Duodenal mucosa (tissue), 2 donors: ENCODE data around the gene ZNF175.

ENCODE experiments used
- H3K27ac ChIP-seq: one replicate; pipeline ENCODE4 v1.7.0; 2013; ENCODE audit warnings: low read depth, low read length
- H3K27me3 ChIP-seq, 2 donors: one replicate each; pipeline ENCODE4 v1.7.0; 2013; ENCODE audit warnings: low read length in 2 of 2, control low read depth in 1 of 2; ENCODE audit not compliant: insufficient read depth in 2 of 2, control insufficient read depth in 1 of 2
- H3K36me3 ChIP-seq, 2 donors: one replicate each; pipeline ENCODE4 v1.7.0; 2013; ENCODE audit warnings: low read length in 2 of 2, control low read depth in 1 of 2; ENCODE audit not compliant: insufficient read depth in 2 of 2, control insufficient read depth in 1 of 2
- H3K4me1 ChIP-seq, 2 donors: one replicate each; pipeline ENCODE4 v1.7.0; 2013; ENCODE audit warnings: low read length in 2 of 2, control low read depth in 1 of 2; ENCODE audit not compliant: insufficient read depth in 2 of 2, control insufficient read depth in 1 of 2
- H3K4me3 ChIP-seq, 2 donors: one replicate each; pipeline ENCODE4 v1.7.0; 2013; ENCODE audit warnings: low read length in 2 of 2, low read depth in 1 of 2
- H3K9ac ChIP-seq, 2 donors: one replicate each; pipeline ENCODE4 v1.7.0; 2013; ENCODE audit warnings: low read length in 2 of 2, low read depth in 1 of 2
- H3K9me3 ChIP-seq, 2 donors: one replicate each; pipeline ENCODE4 v1.7.0; 2013; ENCODE audit warnings: low read length in 2 of 2, control low read depth in 1 of 2; ENCODE audit not compliant: control insufficient read depth in 1 of 2

ZNF175 gene

GRCh38 chr19:51566489-51567100 lies 4.5 kb upstream of the ZNF175 start:
- Histone ChIP-seq H3K4me3 (no peak overlapping the region), H3K36me3 (no peaks in the 10 kb centered on the region), H3K4me1 (peaks cover under 1 to 9% of the 10 kb centered on the region in 2 donors), H3K9me3 (no peaks in the 10 kb centered on the region), H3K9ac (no peak overlapping the region), H3K27me3 (peaks cover 0 to 3% of the 10 kb centered on the region in 2 donors), H3K27ac (no peak overlapping the region)

GRCh38 chr19:51567583-51567982 lies 3.5 kb upstream of the ZNF175 start:
- Histone ChIP-seq H3K4me1 (peaks cover 10 to 18% of the 10 kb centered on the region in 2 donors), H3K4me3 (no peak overlapping the region), H3K27ac (no peak overlapping the region), H3K27me3 (peaks cover 0 to 3% of the 10 kb centered on the region in 2 donors), H3K9ac (no peak overlapping the region), H3K36me3 (no peaks in the 10 kb centered on the region), H3K9me3 (no peaks in the 10 kb centered on the region)

GRCh38 chr19:51568456-51568855 lies 2.6 kb upstream of the ZNF175 start:
- Histone ChIP-seq H3K36me3 (peaks cover 0 to 6% of the 10 kb centered on the region in 2 donors), H3K9me3 (no peaks in the 10 kb centered on the region), H3K4me3 (no peak overlapping the region), H3K27me3 (peaks cover 0 to 3% of the 10 kb centered on the region in 2 donors), H3K27ac (no peak overlapping the region), H3K9ac (no peak overlapping the region), H3K4me1 (peaks cover 11 to 24% of the 10 kb centered on the region in 2 donors)

- H3K9me3 ChIP-seq, result no peaks in the 10 kb centered on the region
- peak overlapping the region; percentile 85 to 90 for H3K4me3 ChIP-seq
- peaks cover 0 to 22% of the 10 kb centered on the region in 2 donors for H3K36me3 ChIP-seq
- peaks cover 11 to 17% of the 10 kb centered on the region in 2 donors for H3K4me1 ChIP-seq
- peak overlapping the region in 1 of 2 donors; percentile 55 for H3K9ac ChIP-seq
- H3K27me3 ChIP-seq, result peaks cover 0 to 3% of the 10 kb centered on the region in 2 donors
- H3K27ac ChIP-seq, result no peak overlapping the region
These were observed 516 bp downstream of the ZNF175 start for GRCh38 chr19:51571599-51571998.

GRCh38 chr19:51572410-51572809 lies 1.3 kb downstream of the ZNF175 start:
- Histone ChIP-seq H3K36me3 (peaks cover 0 to 23% of the 10 kb centered on the region in 2 donors), H3K9me3 (no peaks in the 10 kb centered on the region), H3K4me1 (peaks cover 11 to 17% of the 10 kb centered on the region in 2 donors), H3K4me3 (peak overlapping the region; percentile 85 to 90), H3K9ac (no peak overlapping the region), H3K27me3 (peaks cover 0 to 3% of the 10 kb centered on the region in 2 donors), H3K27ac (no peak overlapping the region)

- peaks cover 0 to 23% of the 10 kb centered on the region in 2 donors for H3K36me3 ChIP-seq
- H3K4me1 ChIP-seq, result peaks cover 11 to 17% of the 10 kb centered on the region in 2 donors
- no peak overlapping the region for H3K27ac ChIP-seq
- peaks cover 0 to 3% of the 10 kb centered on the region in 2 donors for H3K27me3 ChIP-seq
- H3K9me3 ChIP-seq, result no peaks in the 10 kb centered on the region
- H3K9ac ChIP-seq, result no peak overlapping the region
- no peak overlapping the region for H3K4me3 ChIP-seq
These were observed 1.8 kb downstream of the ZNF175 start for GRCh38 chr19:51572908-51573307.

GRCh38 chr19:51573331-51573730 lies 2.2 kb downstream of the ZNF175 start:
- Histone ChIP-seq H3K36me3 (peaks cover 0 to 24% of the 10 kb centered on the region in 2 donors), H3K4me1 (peaks cover 11 to 17% of the 10 kb centered on the region in 2 donors), H3K9me3 (no peaks in the 10 kb centered on the region), H3K27ac (no peak overlapping the region), H3K4me3 (no peak overlapping the region), H3K9ac (no peak overlapping the region), H3K27me3 (peaks cover 0 to 3% of the 10 kb centered on the region in 2 donors)

- Histone ChIP-seq H3K9ac (no peak overlapping the region), H3K4me3 (no peak overlapping the region), H3K36me3 (peaks cover 7 to 46% of the 10 kb centered on the region in 2 donors), H3K27me3 (no peaks in the 10 kb centered on the region), H3K4me1 (peaks cover 8 to 12% of the 10 kb centered on the region in 2 donors), H3K27ac (no peak overlapping the region), H3K9me3 (no peaks in the 10 kb centered on the region)
These were observed 5.8 kb downstream of the ZNF175 start for GRCh38 chr19:51576850-51577249.

GRCh38 chr19:51586103-51586728 lies 15.1 kb downstream of the ZNF175 start:
- Histone ChIP-seq H3K4me3 (no peak overlapping the region), H3K9ac (no peak overlapping the region), H3K27ac (no peak overlapping the region), H3K4me1 (no peaks in the 10 kb centered on the region), H3K36me3 (peaks cover 35 to 52% of the 10 kb centered on the region in 2 donors), H3K9me3 (peaks cover 16 to 29% of the 10 kb centered on the region in 2 donors), H3K27me3 (no peaks in the 10 kb centered on the region)

- Histone ChIP-seq H3K4me1 (no peaks in the 10 kb centered on the region), H3K4me3 (peak overlapping the region in 1 of 2 donors; percentile 18), H3K27ac (no peak overlapping the region), H3K9me3 (peaks cover 16 to 29% of the 10 kb centered on the region in 2 donors), H3K9ac (no peak overlapping the region), H3K36me3 (peaks cover 32 to 46% of the 10 kb centered on the region in 2 donors), H3K27me3 (no peaks in the 10 kb centered on the region)
These were observed 15.7 kb downstream of the ZNF175 start for GRCh38 chr19:51586799-51587198.
